HCT116 (cell line): ENCODE results near the gene PTPN13. TPM values are rescaled to one million over a fixed set of nuclear protein-coding genes. Genes with fewer than 3 reads are reported as not detected.

Source experiments
- ATAC-seq: fragments of 200-7000 bp; cut with Tn5 transposase; 2 replicates; pipeline ENCODE4 v1.9.1; 2020; ENCODE audit warnings: mild to moderate bottlenecking, moderate library complexity
- BruUV-seq: library from RNA; stranded (reverse); fragments of 400-500 nt; replicated peaks from 2 replicates; lab custom pipeline; 2021; lab: Mats Ljungman, UMichigan
- CTCF ChIA-PET: fragments of 300-600 bp; sonication (Branson Sonifier 250); formaldehyde crosslinking; loops from one replicate; lab custom pipeline; 2021; ENCODE audit warnings: antibody characterized with exemption; lab: Charles Lee
- POLR2A ChIA-PET: fragments of 300-600, 350-600 bp; sonication (Branson Sonifier 250); formaldehyde crosslinking; loops from one replicate; lab custom pipeline; 2021; ENCODE audit warnings: antibody characterized with exemption; lab: Charles Lee
- RAD21 ChIA-PET, 2 experiments: fragments of 300-600 bp; sonication (Branson Sonifier 250); formaldehyde crosslinking; loops; one replicate each; lab custom pipeline; 2023; ENCODE audit warnings: low total read pairs in 2 of 2; ENCODE audit not compliant: uncharacterized antibody in 2 of 2, unreplicated experiment in 2 of 2, low non-redundant PET in 1 of 2; lab: Charles Lee
- DNase-seq: peaks from one replicate; pipeline ENCODE4 v3.0.0-alpha.2; 2010; ENCODE audit warnings: low read depth, low spot score
- H2AFZ ChIP-seq: fragments of 200-600 bp; shearing (Covaris generic), sonication (generic); 2 replicates; pipeline ENCODE4 v1.6.1; 2017; ENCODE audit warnings: low read depth, mixed run types, mixed read lengths, antibody characterized with exemption, low read length; ENCODE audit not compliant: poor library complexity, severe bottlenecking
- H3K27ac ChIP-seq: 2 replicates; pipeline ENCODE4 v1.5.1; 2012; ENCODE audit warnings: low read depth, low read length
- H3K27me3 ChIP-seq: fragments of 200-600 bp; sonication (generic); 2 replicates; pipeline ENCODE4 v1.6.1; 2016; ENCODE audit warnings: mixed run types, low read length, mixed read lengths; ENCODE audit not compliant: insufficient read depth
- H3K36me3 ChIP-seq, 2 experiments: fragments of 200-500 bp in 1 of 2; fragments of 200-600 bp in 1 of 2; sonication (Bioruptor generic) in 1 of 2; sonication (generic) in 1 of 2; 2 replicates each; pipeline versions ENCODE4 v1.5.1 to v1.6.1; 2014 to 2016; ENCODE audit warnings: low read length in 2 of 2, inconsistent platforms in 1 of 2, mixed read lengths in 1 of 2, mixed run types in 1 of 2; ENCODE audit not compliant: insufficient read depth in 2 of 2, control insufficient read depth in 1 of 2
- H3K4me1 ChIP-seq, 2 experiments: fragments of 200-600 bp in 1 of 2; sonication (generic) in 1 of 2; 2 replicates each; pipeline versions ENCODE4 v1.5.1 to v1.6.1; 2012 to 2017; ENCODE audit warnings: low read length in 2 of 2, inconsistent platforms in 1 of 2, mild to moderate bottlenecking in 1 of 2, mixed read lengths in 1 of 2, mixed run types in 1 of 2, moderate library complexity in 1 of 2; ENCODE audit not compliant: insufficient read depth in 2 of 2, control insufficient read depth in 1 of 2
- H3K4me2 ChIP-seq: fragments of 200-600 bp; sonication (generic); 2 replicates; pipeline ENCODE4 v1.6.1; 2017; ENCODE audit warnings: mixed run types, low read length, mixed read lengths
- H3K4me3 ChIP-seq, 2 experiments: fragments of 200-600 bp in 1 of 2; sonication (generic) in 1 of 2; replicated peaks in 1 of 2; 2 replicates each; pipeline ENCODE4 v1.5.1; 2011 to 2016; ENCODE audit warnings: low read length in 2 of 2, control low read depth in 1 of 2, low read depth in 1 of 2, mild to moderate bottlenecking in 1 of 2, mixed read lengths in 1 of 2, mixed run types in 1 of 2
- H3K79me2 ChIP-seq: fragments of 200-600 bp; sonication (generic); 2 replicates; pipeline ENCODE4 v1.6.1; 2017; ENCODE audit warnings: mild to moderate bottlenecking, mixed run types, low read length, moderate library complexity, mixed read lengths; ENCODE audit not compliant: insufficient read depth
- H3K9ac ChIP-seq: fragments of 200-600 bp; sonication (generic); 2 replicates; pipeline ENCODE4 v1.6.1; 2016; ENCODE audit warnings: low read length, mixed read lengths
- H3K9me2 ChIP-seq: fragments of 200-600 bp; sonication (generic), shearing (Covaris generic); 2 replicates; pipeline ENCODE4 v1.6.1; 2017; ENCODE audit warnings: mixed run types, mild to moderate bottlenecking, moderate library complexity; ENCODE audit not compliant: insufficient read depth
- H3K9me3 ChIP-seq, 2 experiments: fragments of 200-500 bp in 1 of 2; fragments of 200-600 bp in 1 of 2; sonication (Bioruptor generic) in 1 of 2; sonication (generic) in 1 of 2; 2 replicates each; pipeline ENCODE4 v1.6.1; 2014 to 2017; ENCODE audit warnings: low read length in 2 of 2, mixed read lengths in 2 of 2, inconsistent platforms in 1 of 2, low read depth in 1 of 2, mild to moderate bottlenecking in 1 of 2, mixed run types in 1 of 2, moderate library complexity in 1 of 2; ENCODE audit not compliant: control insufficient read depth in 1 of 2, insufficient read depth in 1 of 2
- H4K20me1 ChIP-seq: fragments of 200-600 bp; sonication (generic), shearing (Covaris generic); 2 replicates; pipeline ENCODE4 v1.6.1; 2017; ENCODE audit warnings: mixed run types, mild to moderate bottlenecking, moderate library complexity; ENCODE audit not compliant: insufficient read depth
- CEBPB ChIP-seq: IDR thresholded peaks from 2 replicates; pipeline ENCODE4 v1.6.1; 2012; ENCODE audit warnings: low read depth
- FOSL1 ChIP-seq: IDR thresholded peaks from 2 replicates; pipeline ENCODE4 v1.6.1; 2012; ENCODE audit warnings: low read depth
- POLR2AphosphoS5 ChIP-seq: IDR thresholded peaks from 2 replicates; pipeline ENCODE4 v1.6.1; 2011; ENCODE audit warnings: mild to moderate bottlenecking, low read depth, low read length, moderate library complexity
- SIN3A ChIP-seq: IDR thresholded peaks from 2 replicates; pipeline ENCODE4 v1.6.1; 2012; ENCODE audit warnings: low read depth
- TCF7L2 ChIP-seq: IDR thresholded peaks from 2 replicates; pipeline ENCODE4 v1.7.0; 2011; ENCODE audit warnings: borderline replicate concordance, inconsistent platforms; ENCODE audit not compliant: insufficient read depth, insufficient read length; ENCODE audit errors: extremely low read depth
- YY1 ChIP-seq: IDR thresholded peaks from 2 replicates; pipeline ENCODE4 v1.6.1; 2011; ENCODE audit warnings: low read length, low read depth, moderate library complexity, mild to moderate bottlenecking; ENCODE audit not compliant: insufficient replicate concordance; ENCODE audit errors: extremely low read depth
- ZFX ChIP-seq: fragments of 450-650 bp; IDR thresholded peaks from 2 replicates; pipeline ENCODE4 v1.6.1; 2017
- intact Hi-C: fragments of 100-400 bp; cut with micrococcal nuclease; formaldehyde crosslinking; loops from 2 replicates; pipeline ENCODE4 v1.10.0; 2022
- total RNA-seq: library from RNA; stranded (reverse); gene quantifications from one replicate; pipeline ENCODE4 v1.2.1, GENCODE V29; 2021; ENCODE audit not compliant: unreplicated experiment
- TF ChIP-seq, protein P1 (sequence below): IDR thresholded peaks from 2 replicates; pipeline ENCODE4 v1.6.1; 2011; ENCODE audit warnings: mild to moderate bottlenecking, low read length, moderate library complexity; ENCODE audit not compliant: insufficient replicate concordance; ENCODE audit errors: extremely low read depth
- TF ChIP-seq, protein P2 (sequence below): IDR thresholded peaks from 2 replicates; pipeline ENCODE4 v1.6.1; 2012

The PTPN13 gene
- total RNA-seq, 1 experiment from 2014 or later, result 14.6 TPM

DNA sequence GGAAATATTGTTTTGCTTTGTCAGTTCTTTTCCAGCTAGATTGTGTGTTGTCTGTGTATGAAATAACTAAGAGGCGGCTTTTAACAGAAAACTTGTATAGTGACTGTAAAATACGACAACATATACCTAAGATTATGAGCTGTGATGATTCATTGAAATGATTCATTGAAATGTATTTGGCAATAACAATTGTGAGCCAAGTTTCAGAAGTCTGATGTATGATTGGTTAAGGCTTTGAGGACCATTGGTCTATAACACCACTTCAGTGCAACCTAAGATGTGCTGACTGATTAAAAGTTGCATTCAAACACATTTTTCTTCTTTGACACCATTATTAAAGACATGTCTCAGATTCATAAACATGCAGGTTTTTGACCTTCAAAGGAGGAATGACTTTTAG is 76.6 kb downstream of the PTPN13 start:
- no peaks in the 10 kb centered on the region for H3K4me1 ChIP-seq
- H3K36me3 ChIP-seq, result no peaks in the 10 kb centered on the region
- no peaks in the 10 kb centered on the region for H3K9me3 ChIP-seq
- intact Hi-C loops, result no loop called here
- TF ChIP-seq, protein P1, sequence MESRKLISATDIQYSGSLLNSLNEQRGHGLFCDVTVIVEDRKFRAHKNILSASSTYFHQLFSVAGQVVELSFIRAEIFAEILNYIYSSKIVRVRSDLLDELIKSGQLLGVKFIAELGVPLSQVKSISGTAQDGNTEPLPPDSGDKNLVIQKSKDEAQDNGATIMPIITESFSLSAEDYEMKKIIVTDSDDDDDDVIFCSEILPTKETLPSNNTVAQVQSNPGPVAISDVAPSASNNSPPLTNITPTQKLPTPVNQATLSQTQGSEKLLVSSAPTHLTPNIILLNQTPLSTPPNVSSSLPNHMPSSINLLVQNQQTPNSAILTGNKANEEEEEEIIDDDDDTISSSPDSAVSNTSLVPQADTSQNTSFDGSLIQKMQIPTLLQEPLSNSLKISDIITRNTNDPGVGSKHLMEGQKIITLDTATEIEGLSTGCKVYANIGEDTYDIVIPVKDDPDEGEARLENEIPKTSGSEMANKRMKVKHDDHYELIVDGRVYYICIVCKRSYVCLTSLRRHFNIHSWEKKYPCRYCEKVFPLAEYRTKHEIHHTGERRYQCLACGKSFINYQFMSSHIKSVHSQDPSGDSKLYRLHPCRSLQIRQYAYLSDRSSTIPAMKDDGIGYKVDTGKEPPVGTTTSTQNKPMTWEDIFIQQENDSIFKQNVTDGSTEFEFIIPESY, result no peak
- peak; percentile 65 for TF ChIP-seq CEBPB
- no peak for TF ChIP-seq ZFX
- TF ChIP-seq SIN3A, result no peak
- no peak for TF ChIP-seq POLR2AphosphoS5
- TF ChIP-seq FOSL1, result peak; percentile 34; the same call in 1 of the 2 replicates
- TF ChIP-seq YY1, result no peak
- TF ChIP-seq, protein P2, sequence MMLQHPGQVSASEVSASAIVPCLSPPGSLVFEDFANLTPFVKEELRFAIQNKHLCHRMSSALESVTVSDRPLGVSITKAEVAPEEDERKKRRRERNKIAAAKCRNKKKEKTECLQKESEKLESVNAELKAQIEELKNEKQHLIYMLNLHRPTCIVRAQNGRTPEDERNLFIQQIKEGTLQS, result no peak
- no peak for TF ChIP-seq TCF7L2
- no peak overlapping the region for H3K9ac ChIP-seq
- H3K4me3 ChIP-seq, result no peak overlapping the region
- CTCF ChIA-PET, result interaction anchor here (1.5 kb wide), 1 partner anchor 175 kb away, joined by 3 read pairs; no protein-coding TSS in a partner anchor
- RAD21 ChIA-PET, result no interaction called here
- no peak overlapping the region for H2AFZ ChIP-seq
- H3K79me2 ChIP-seq, result no peaks in the 10 kb centered on the region
- no TSS peak for BruUV-seq
- DNase-seq (no peak), ATAC-seq (no peak)
- POLR2A ChIA-PET, result no interaction called here
- no peaks in the 10 kb centered on the region for H4K20me1 ChIP-seq
- peak overlapping the region; percentile 11; the same call in 1 of the 2 replicates for H3K4me2 ChIP-seq
- H3K9me2 ChIP-seq, result 0 out of 2 replicates have a peak, but pooled peaks cover 3% of the 10 kb centered on the region
- H3K27me3 ChIP-seq, result no peaks in the 10 kb centered on the region
- H3K27ac ChIP-seq, result no peak overlapping the region
